GM12878 (cell line): ENCODE measurements around the gene SNAP47.
"Not testable (repeated sequence)": the region's sequence is repeated elsewhere in the genome, so short reads cannot be mapped to it uniquely, and the experiment has no call there.

Experiments
- CREB1 ChIP-seq: IDR thresholded peaks from 2 replicates; pipeline ENCODE4 v1.6.1; 2012; ENCODE audit warnings: low read depth, mild to moderate bottlenecking, inconsistent platforms
- CREM ChIP-seq: IDR thresholded peaks from 2 replicates; pipeline ENCODE4 v1.6.1; 2014; ENCODE audit warnings: antibody characterized with exemption, low read depth
- CTCF ChIP-seq, 3 experiments: IDR thresholded peaks in 2 of 3; conservative IDR thresholded peaks in 1 of 3; 2 replicates each; pipeline ENCODE4 v1.5.1; 2011; ENCODE audit warnings: low read depth in 3 of 3, low read length in 3 of 3, mild to moderate bottlenecking in 3 of 3, control low read depth in 2 of 3, moderate library complexity in 2 of 3, inconsistent platforms in 1 of 3, mixed read lengths in 1 of 3; ENCODE audit not compliant: control insufficient read depth in 2 of 3, insufficient read depth in 1 of 3; ENCODE audit errors: extremely low read depth in 1 of 3
- IKZF2 ChIP-seq, 2 experiments: fragments of 450-650 bp; IDR thresholded peaks; 2 replicates each; pipeline ENCODE4 v1.6.1; 2017; ENCODE audit warnings: mild to moderate bottlenecking in 2 of 2, moderate library complexity in 2 of 2
- POLR2A ChIP-seq: IDR thresholded peaks from 2 replicates; pipeline ENCODE4 v1.6.1; 2011; ENCODE audit warnings: low read depth, mild to moderate bottlenecking, low read length
- POLR2AphosphoS5 ChIP-seq: IDR thresholded peaks from 2 replicates; pipeline ENCODE4 v1.6.1; 2011; ENCODE audit warnings: mild to moderate bottlenecking, low read length, inconsistent platforms
- RCOR1 ChIP-seq: conservative IDR thresholded peaks from 2 replicates; pipeline ENCODE4 v1.6.1; 2012; ENCODE audit warnings: low read depth, low read length, improper control_type of control experiment
- RFX5 ChIP-seq: IDR thresholded peaks from 2 replicates; pipeline ENCODE4 v1.6.1; 2011; ENCODE audit warnings: low read depth, low read length, improper control_type of control experiment
- ZBTB33 ChIP-seq: fragments of 450-650 bp; IDR thresholded peaks from 2 replicates; pipeline ENCODE4 v1.6.1; 2017; ENCODE audit warnings: mild to moderate bottlenecking
- ZNF217 ChIP-seq: fragments of 450-650 bp; IDR thresholded peaks from 2 replicates; pipeline ENCODE4 v1.6.1; 2017; ENCODE audit warnings: antibody characterized with exemption, mild to moderate bottlenecking

GRCh38 chr1:227701631-227702030 lies 33.6 kb upstream of the SNAP47 start:
- not testable (repeated sequence) for TF ChIP-seq IKZF2 (IDR thresholded peaks at IDR 0.05); ZBTB33; POLR2AphosphoS5; RCOR1; CTCF (IDR thresholded peaks at IDR 0.05 in 2 of 3, conservative IDR thresholded peaks at IDR 0.05 in 1 of 3; ENCODE audit: control insufficient read depth in 2 of 3, extremely low read depth in 1 of 3, insufficient read depth in 1 of 3, low read depth in 3 of 3, low read length in 3 of 3); CREM; POLR2A; RFX5; ZNF217; CREB1
